Peyer's patch (tissue), 4 donors: ENCODE results near the gene SLC25A11.

Source experiments
- CTCF ChIP-seq, 6 experiments: fragments of 450-650 bp in 4 of 6; fragments of 200-600 bp in 2 of 6; sonication (generic) in 1 of 6; IDR thresholded peaks; one replicate each; pipeline ENCODE4 v1.5.1; 2017 to 2019; ENCODE audit warnings: antibody characterized with exemption in 6 of 6, mild to moderate bottlenecking in 3 of 6, moderate library complexity in 1 of 6
- POLR2A ChIP-seq, 2 donors: fragments of 450-650 bp; IDR thresholded peaks; one replicate each; pipeline ENCODE4 v1.5.1; 2017; ENCODE audit warnings: antibody characterized with exemption in 2 of 2, mild to moderate bottlenecking in 2 of 2, moderate library complexity in 2 of 2

GRCh38 chr17:4901108-4901647 is 38.7 kb downstream of the SLC25A11 start:
- TF ChIP-seq CTCF (IDR thresholded peaks at IDR 0.05) (no peak), POLR2A (IDR thresholded peaks at IDR 0.05) (no peak)
